Testis (tissue), 3 donors: ENCODE measurements around the gene GRAMD1B. TPM values are rescaled to one million over a fixed set of nuclear protein-coding genes. Genes with fewer than 3 reads are reported as not detected.
"Not testable (repeated sequence)": the region's sequence is repeated elsewhere in the genome, so short reads cannot be mapped to it uniquely, and the experiment has no call there.

Experiments used
- DNase-seq: peaks from one replicate; pipeline ENCODE4 v3.0.0-alpha.2; 2019
- H3K27ac ChIP-seq, 2 donors: fragments of 200-600 bp; sonication (generic); one replicate each; pipeline ENCODE4 v1.5.1; 2019
- H3K27me3 ChIP-seq: fragments of 200-600 bp; sonication (generic); one replicate; pipeline ENCODE4 v1.5.1; 2019
- H3K36me3 ChIP-seq: fragments of 200-600 bp; sonication (generic); one replicate; pipeline ENCODE4 v1.5.1; 2017; ENCODE audit warnings: low read depth; ENCODE audit errors: missing control alignments
- H3K4me1 ChIP-seq: fragments of 200-600 bp; sonication (generic); one replicate; pipeline ENCODE4 v1.5.1; 2019
- H3K4me3 ChIP-seq, 2 donors: fragments of 200-600 bp; sonication (generic); one replicate each; pipeline ENCODE4 v1.5.1; 2017 to 2019
- H3K9me3 ChIP-seq: fragments of 200-600 bp; sonication (generic); one replicate; pipeline ENCODE4 v1.5.1; 2017
- CTCF ChIP-seq, 3 experiments: fragments of 450-650 bp in 2 of 3; fragments of 200-600 bp in 1 of 3; sonication (generic) in 1 of 3; IDR thresholded peaks; one replicate each; pipeline ENCODE4 v1.5.1; 2016 to 2019; ENCODE audit warnings: antibody characterized with exemption in 3 of 3, mild to moderate bottlenecking in 2 of 3, moderate library complexity in 1 of 3
- POLR2A ChIP-seq: fragments of 450-650 bp; IDR thresholded peaks from one replicate; pipeline ENCODE4 v1.6.1; 2017; ENCODE audit warnings: antibody characterized with exemption, mild to moderate bottlenecking, moderate library complexity
- WGBS, 2 donors: methylation state at CpG; one replicate each; pipeline ENCODE4 v1.1.5; 2018; 5-methylcytosine and 5-hydroxymethylcytosine counted together
- intact Hi-C: fragments of 100-400 bp; cut with DNase I; formaldehyde crosslinking; loops from one replicate; pipeline ENCODE4 v1.15.1; 2023; ENCODE audit warnings: low total_unique reads
- polyA plus RNA-seq: library from polyadenylated mRNA; stranded (reverse); fragments of 350-450 nt; fragmentation: Illumina TruSeq; extraction: RNeasy Lipid Tissue Mini Kit (QIAGEN cat#74804); gene quantifications from one replicate; pipeline ENCODE4 v1.2.3, GENCODE V29; 2014; ENCODE audit warnings: low read depth, low replicate concordance; ENCODE audit not compliant: insufficient read depth
- total RNA-seq, 2 donors: library from RNA; depleted of rRNA; stranded (reverse); fragments of >200 nt; gene quantifications; one replicate each; pipeline ENCODE4 v1.2.3, GENCODE V29; 2016

The GRAMD1B gene
- total and polyA plus RNA-seq, 3 donors from 2014 or later: 48.1 to 78.9 (median 48.9) TPM

DNA sequence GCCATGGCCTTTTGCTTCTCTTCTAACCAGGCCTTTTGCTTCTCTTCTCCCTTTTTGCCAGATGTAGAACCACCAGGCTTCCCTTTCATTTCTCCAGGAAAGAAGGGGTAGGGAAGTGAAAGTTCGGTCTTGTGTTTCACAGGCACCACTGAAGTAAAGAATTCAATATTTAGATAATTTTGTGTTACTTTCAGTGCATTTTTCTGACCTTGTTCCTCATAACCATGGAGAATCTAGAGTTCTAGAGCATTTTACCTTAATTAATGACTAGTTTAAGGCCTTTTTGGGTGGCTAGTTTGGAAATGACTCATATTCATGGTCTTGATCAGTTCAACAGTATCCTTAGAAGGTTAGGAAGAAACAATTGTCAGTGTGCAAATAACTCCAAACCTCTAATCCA, 22.7 kb downstream of the GRAMD1B start:
- Histone ChIP-seq H3K27ac (peak overlapping the region in 1 of 2 donors; percentile 19), H3K27me3 (no peaks in the 10 kb centered on the region), H3K9me3 (no peaks in the 10 kb centered on the region), H3K4me3 (no peak overlapping the region), H3K4me1 (peaks cover 9% of the 10 kb centered on the region), H3K36me3 (no peaks in the 10 kb centered on the region)
- TF ChIP-seq POLR2A: no peak
- TF ChIP-seq CTCF (IDR thresholded peaks at IDR 0.05): no peak
- 89 to 95% methylated on average over 1 of the region's 1 CpG for WGBS, 2 donors
- intact Hi-C loops: no loop called here
- DNase-seq: no peak

GRCh38 chr11:123454060-123454651, 24.1 kb downstream of the GRAMD1B start:
- intact Hi-C loops: no loop called here
- H3K27ac ChIP-seq: no peak overlapping the region

GRCh38 chr11:123454796-123455195, 24.7 kb downstream of the GRAMD1B start:
- H3K4me1 ChIP-seq: peaks cover 9% of the 10 kb centered on the region
- H3K27me3 ChIP-seq: no peaks in the 10 kb centered on the region
- TF ChIP-seq CTCF (IDR thresholded peaks at IDR 0.05) (no peak), POLR2A (no peak)
- no peaks in the 10 kb centered on the region for H3K9me3 ChIP-seq
- H3K36me3 ChIP-seq: no peaks in the 10 kb centered on the region
- intact Hi-C loops: no loop called here
- H3K27ac ChIP-seq: no peak overlapping the region
- no peak overlapping the region for H3K4me3 ChIP-seq
- no peak for DNase-seq

More at GRCh38 chr11:123454060-123454651, 24.1 kb downstream of the GRAMD1B start:
- H3K4me3 ChIP-seq: no peak overlapping the region
- TF ChIP-seq CTCF (IDR thresholded peaks at IDR 0.05): no peak
- no peak for TF ChIP-seq POLR2A
- H3K36me3 ChIP-seq: no peaks in the 10 kb centered on the region
- no peaks in the 10 kb centered on the region for H3K9me3 ChIP-seq
- peaks cover 9% of the 10 kb centered on the region for H3K4me1 ChIP-seq
- DNase-seq: no peak
- H3K27me3 ChIP-seq: no peaks in the 10 kb centered on the region
- WGBS, 2 donors: 81 to 82% methylated on average over 7 of the region's 7 CpGs

GRCh38 chr11:123456448-123456847, 26.4 kb downstream of the GRAMD1B start:
- DNase-seq, H3K36me3 ChIP-seq, H3K9me3 ChIP-seq, intact Hi-C loops, H3K27me3 ChIP-seq, H3K4me3 ChIP-seq: not testable (repeated sequence)
- peak overlapping the region in 1 of 2 donors; percentile 68 for H3K27ac ChIP-seq
- 93 to 98% methylated on average over 5 of the region's 5 CpGs for WGBS, 2 donors
- peaks cover 13% of the 10 kb centered on the region for H3K4me1 ChIP-seq

DNA sequence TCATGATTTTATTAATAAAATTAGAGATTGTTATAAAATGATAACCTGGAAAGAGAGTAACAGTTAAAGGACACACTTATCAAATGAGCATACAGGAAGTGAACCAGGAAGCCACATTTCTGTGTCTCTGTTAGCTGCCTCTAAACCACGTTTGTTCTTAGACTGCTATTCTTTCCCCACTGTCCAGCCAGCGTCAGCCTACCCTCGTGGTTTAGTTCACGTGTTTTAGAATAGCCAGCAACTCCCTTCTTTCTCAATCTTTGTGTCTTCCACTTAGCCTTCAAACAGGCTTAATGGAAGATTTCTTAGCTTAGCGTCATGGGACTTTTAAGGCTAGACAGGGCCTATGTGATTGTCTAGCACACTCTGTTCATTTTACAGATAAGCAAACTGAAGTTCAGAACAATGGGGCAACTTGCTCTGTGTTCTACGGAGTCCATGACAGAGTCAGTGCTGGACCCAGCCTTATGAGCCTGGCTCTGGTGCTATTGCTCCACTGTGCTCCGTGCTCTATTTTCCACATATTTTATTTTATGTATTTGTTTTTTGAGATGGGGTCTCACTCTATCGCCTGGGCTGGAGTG, 27.2 kb downstream of the GRAMD1B start:
- no peak overlapping the region for H3K4me3 ChIP-seq
- TF ChIP-seq CTCF (IDR thresholded peaks at IDR 0.05) (no peak), POLR2A (no peak)
- DNase-seq: peak; percentile 64
- no peaks in the 10 kb centered on the region for H3K36me3 ChIP-seq
- H3K27ac ChIP-seq: peak overlapping the region; percentile 18 to 68
- 35 to 59% methylated on average over 8 of the region's 8 CpGs for WGBS, 2 donors
- H3K27me3 ChIP-seq: no peaks in the 10 kb centered on the region
- no peaks in the 10 kb centered on the region for H3K9me3 ChIP-seq
- intact Hi-C loops: no loop called here
- peaks cover 13% of the 10 kb centered on the region for H3K4me1 ChIP-seq
